Stomach (tissue), 9 donors: ENCODE results near the gene DNAJC1. TPM values are rescaled to one million over a fixed set of nuclear protein-coding genes. Genes with fewer than 3 reads are reported as not detected.

Source experiments
- DNase-seq, 2 donors: peaks; one replicate each; pipeline versions ENCODE4 v3.0.0 to v3.0.0-alpha.2; 2013 to 2019
- H3K27ac ChIP-seq, 5 donors: fragments of 200-600 bp in 4 of 5; sonication (generic) in 4 of 5; one replicate each; pipeline ENCODE4 v1.5.1; 2013 to 2019; ENCODE audit warnings: mild to moderate bottlenecking in 1 of 5, moderate library complexity in 1 of 5
- H3K27me3 ChIP-seq, 3 donors: fragments of 200-600 bp; sonication (generic); one replicate each; pipeline ENCODE4 v1.5.1; 2017 to 2019; ENCODE audit warnings: mixed run types in 1 of 3
- H3K36me3 ChIP-seq, 4 donors: fragments of 200-600 bp; sonication (generic); 1 replicate in 3 of 4; 2 replicates in 1 of 4; pipeline ENCODE4 v1.5.1; 2016 to 2019
- H3K4me1 ChIP-seq, 4 donors: fragments of 200-600 bp; sonication (generic); one replicate each; pipeline ENCODE4 v1.5.1; 2016 to 2019
- H3K4me3 ChIP-seq, 4 donors: fragments of 200-600 bp; sonication (generic) in 3 of 4; one replicate each; pipeline ENCODE4 v1.5.1; 2016 to 2019; ENCODE audit warnings: mild to moderate bottlenecking in 1 of 4
- H3K9me3 ChIP-seq, 4 donors: fragments of 200-600 bp; sonication (generic); one replicate each; pipeline ENCODE4 v1.5.1; 2016 to 2019
- CTCF ChIP-seq, 7 experiments: fragments of 450-650 bp in 4 of 7; fragments of 200-600 bp in 3 of 7; sonication (generic) in 3 of 7; IDR thresholded peaks; one replicate each; pipeline ENCODE4 v1.5.1; 2016 to 2019; ENCODE audit warnings: antibody characterized with exemption in 7 of 7, control low read depth in 2 of 7, mild to moderate bottlenecking in 1 of 7
- EP300 ChIP-seq: sonication (generic); formaldehyde crosslinking; IDR thresholded peaks from one replicate; pipeline ENCODE4 v1.6.1; 2017; ENCODE audit warnings: antibody characterized with exemption
- POLR2A ChIP-seq, 4 donors: fragments of 450-650 bp; IDR thresholded peaks; one replicate each; pipeline ENCODE4 v1.6.1; 2016; ENCODE audit warnings: antibody characterized with exemption in 4 of 4, control low read depth in 2 of 4, mild to moderate bottlenecking in 1 of 4, moderate library complexity in 1 of 4
- POLR2AphosphoS5 ChIP-seq, 3 donors: sonication (generic); formaldehyde crosslinking; IDR thresholded peaks; one replicate each; pipeline ENCODE4 v1.6.1; 2016; ENCODE audit warnings: antibody characterized with exemption in 3 of 3
- WGBS, 5 donors: extraction: QIAGEN DNeasy Blood & Tissue Kit in 3 of 5; methylation state at CpG; one replicate each; pipeline versions ENCODE4 v1.1.5 to v1.1.7; 2013 to 2018; 5-methylcytosine and 5-hydroxymethylcytosine counted together
- intact Hi-C: fragments of 100-400 bp; cut with DNase I; formaldehyde crosslinking; loops from one replicate; pipeline ENCODE4 v1.15.1; 2023; ENCODE audit warnings: low total_unique reads
- polyA plus RNA-seq, 3 donors: library from polyadenylated mRNA; stranded (reverse); fragments of 200-250 nt; gene quantifications; one replicate each; pipeline ENCODE4 v1.2.3, GENCODE V29; 2013
- total RNA-seq, 5 donors: library from RNA; depleted of rRNA; stranded (reverse); fragments of >200 nt; gene quantifications; one replicate each; pipeline versions ENCODE4 v1.1.0 to v1.2.3, GENCODE V29; 2014 to 2016
- donor health status: healthy with polysubstance abuse.
- donor health status: Bipolar disorder and iron deficiency.
- donor health status: healthy.

The DNAJC1 gene
- total and polyA plus RNA-seq, 8 donors, result 16.3 to 344 (median 29.9) TPM

DNA sequence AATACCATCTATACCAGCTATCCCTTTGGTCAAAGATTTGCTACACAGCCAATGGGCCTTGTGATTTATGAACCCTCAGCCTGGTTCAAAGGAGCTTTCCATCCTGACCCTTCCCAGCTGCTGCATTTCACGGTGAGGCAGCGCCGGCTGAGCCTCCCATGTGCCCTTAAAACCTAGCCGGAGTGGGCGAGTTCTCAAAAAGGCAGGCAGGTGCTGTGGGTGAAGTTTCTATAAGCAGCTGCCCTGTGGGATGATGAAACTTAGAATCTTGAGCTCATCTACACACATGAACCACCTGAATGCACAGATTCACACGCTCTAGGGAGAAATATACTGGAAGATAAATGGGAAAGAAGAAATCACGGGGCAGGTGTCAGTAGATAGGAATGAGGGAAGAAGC lies 244.8 kb downstream of the DNAJC1 start:
- 88 to 97% (median 96%) methylated on average over 7 of the region's 7 CpGs for WGBS, 5 donors
- no peak for DNase-seq
- TF ChIP-seq EP300 (no peak), CTCF (IDR thresholded peaks at IDR 0.05) (no peak), POLR2A (IDR thresholded peaks at IDR 0.05) (no peak), POLR2AphosphoS5 (IDR thresholded peaks at IDR 0.05) (no peak)

DNA sequence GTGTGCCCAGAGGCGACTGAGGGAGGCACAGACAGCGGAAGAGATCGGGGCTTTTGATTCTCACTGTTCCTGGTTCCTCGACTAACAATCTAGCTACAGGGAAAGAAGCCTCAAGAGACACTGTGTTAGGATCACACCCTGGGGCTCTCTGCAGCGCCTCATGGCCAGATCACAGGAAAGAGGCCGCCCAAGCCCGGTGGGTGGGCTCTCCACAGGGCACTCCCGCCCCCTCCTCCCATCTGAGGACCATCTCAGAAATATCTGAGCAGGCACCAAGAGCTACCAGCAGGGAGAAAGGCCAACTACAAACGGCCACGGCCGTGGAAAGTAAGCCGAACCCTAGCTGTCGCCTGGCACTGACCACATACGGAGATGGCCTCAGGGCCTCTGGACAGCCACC lies 245.3 kb downstream of the DNAJC1 start:
- no peak overlapping the region for H3K27ac ChIP-seq
- no peak overlapping the region for H3K4me3 ChIP-seq
- TF ChIP-seq EP300 (no peak), POLR2A (IDR thresholded peaks at IDR 0.05) (no peak), POLR2AphosphoS5 (IDR thresholded peaks at IDR 0.05) (no peak)
- H3K36me3 ChIP-seq, result peaks cover 7 to 70% (median 61%) of the 10 kb centered on the region in 4 donors
- no peaks in the 10 kb centered on the region for H3K4me1 ChIP-seq
- H3K27me3 ChIP-seq, result no peaks in the 10 kb centered on the region
- DNase-seq, result no peak
- intact Hi-C loops, result no loop called here
- no peaks in the 10 kb centered on the region for H3K9me3 ChIP-seq
- WGBS, 5 donors, result 83 to 92% (median 89%) methylated on average over 11 to 14 of the region's 14 CpGs

More for the DNA sequence above, 244.8 kb downstream of the DNAJC1 start:
- intact Hi-C loops, result no loop called here
- Histone ChIP-seq H3K4me3 (no peak overlapping the region), H3K36me3 (peaks cover 7 to 70% (median 60%) of the 10 kb centered on the region in 4 donors), H3K9me3 (no peaks in the 10 kb centered on the region), H3K27ac (no peak overlapping the region), H3K27me3 (no peaks in the 10 kb centered on the region), H3K4me1 (no peaks in the 10 kb centered on the region)

DNA sequence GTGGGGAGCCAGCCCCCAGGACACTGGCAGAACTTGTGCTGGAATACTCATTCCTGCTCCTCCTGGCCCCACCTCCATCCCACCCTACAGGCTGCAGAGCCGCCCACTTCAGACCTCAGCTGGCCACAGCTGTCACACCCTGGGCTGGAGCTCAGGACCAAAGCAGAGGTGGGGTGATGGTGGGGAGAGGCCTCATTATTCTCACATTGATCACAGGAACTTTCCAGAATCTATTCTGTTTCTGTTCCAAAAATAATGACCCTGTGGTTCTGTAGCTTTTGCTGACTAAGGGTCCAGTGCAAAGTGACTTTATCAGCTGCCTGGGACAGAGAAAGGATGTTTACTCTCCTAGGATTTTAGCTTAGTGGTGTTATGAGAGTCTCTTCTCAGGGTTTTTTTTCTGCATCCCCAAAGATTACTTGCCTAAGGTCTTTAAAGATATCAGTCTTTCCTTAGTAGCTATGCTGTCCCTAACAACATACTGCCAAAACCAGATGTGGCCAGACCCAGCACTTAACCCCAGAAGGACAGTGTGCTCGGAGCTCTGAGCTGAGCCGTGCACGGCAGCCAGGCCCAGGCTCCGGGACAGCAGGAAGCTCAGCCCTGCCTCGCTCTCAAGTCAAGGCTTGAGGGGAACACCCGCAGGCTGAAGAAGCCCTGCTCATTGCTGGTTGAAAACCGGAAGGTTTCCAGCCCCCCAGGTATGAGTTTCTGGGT lies 246.2 kb downstream of the DNAJC1 start:
- no peaks in the 10 kb centered on the region for H3K9me3 ChIP-seq
- H3K36me3 ChIP-seq, result peaks cover 7 to 70% (median 61%) of the 10 kb centered on the region in 4 donors
- peak in 1 of 2 donors; percentile 50 for DNase-seq
- no peak overlapping the region for H3K27ac ChIP-seq
- TF ChIP-seq POLR2AphosphoS5 (IDR thresholded peaks at IDR 0.05) (no peak), POLR2A (IDR thresholded peaks at IDR 0.05) (no peak), CTCF (IDR thresholded peaks at IDR 0.05) (no peak), EP300 (no peak)
- intact Hi-C loops, result no loop called here
- 56 to 86% (median 76%) methylated on average over 5 to 8 of the region's 8 CpGs for WGBS, 5 donors
- no peaks in the 10 kb centered on the region for H3K4me1 ChIP-seq
- no peak overlapping the region for H3K4me3 ChIP-seq
- no peaks in the 10 kb centered on the region for H3K27me3 ChIP-seq

- no peak overlapping the region for H3K27ac ChIP-seq
- TF ChIP-seq POLR2A (IDR thresholded peaks at IDR 0.05), result no peak
- TF ChIP-seq EP300, result no peak
- TF ChIP-seq CTCF (IDR thresholded peaks at IDR 0.05), result no peak
- no peak for TF ChIP-seq POLR2AphosphoS5 (IDR thresholded peaks at IDR 0.05)
- WGBS, 5 donors, result 78 to 92% (median 87%) methylated on average over 11 to 12 of the region's 12 CpGs
- intact Hi-C loops, result no loop called here
- no peaks in the 10 kb centered on the region for H3K27me3 ChIP-seq
- H3K36me3 ChIP-seq, result peaks cover 7 to 70% (median 61%) of the 10 kb centered on the region in 4 donors
- H3K9me3 ChIP-seq, result no peaks in the 10 kb centered on the region
- no peaks in the 10 kb centered on the region for H3K4me1 ChIP-seq
- H3K4me3 ChIP-seq, result no peak overlapping the region
- DNase-seq, result no peak
These were observed 246.8 kb downstream of the DNAJC1 start for GRCh38 chr10:21756707-21757106.
